CD4-positive, alpha-beta T cell (primary cell): Measurements from ENCODE around the gene FKTN. TPM values are rescaled to one million over a fixed set of nuclear protein-coding genes. Genes with fewer than 3 reads are reported as not detected.

Experiments used
- ATAC-seq: fragments of 200-7000 bp; cut with Tn5 transposase; one replicate; pipeline ENCODE4 v1.10.0; 2022; ENCODE audit warnings: mild to moderate bottlenecking; ENCODE audit not compliant: poor library complexity
- CTCF ChIA-PET: fragments of 350-600 bp; sonication (Branson Sonifier 250); formaldehyde crosslinking; loops from one replicate; lab custom pipeline; 2021; ENCODE audit warnings: antibody characterized with exemption, inconsistent platforms; lab: Charles Lee
- POLR2A ChIA-PET: fragments of 350-600 bp; sonication (Branson Sonifier 250); formaldehyde crosslinking; loops from one replicate; lab custom pipeline; 2021; ENCODE audit warnings: antibody characterized with exemption, inconsistent platforms; lab: Charles Lee
- DNase-seq, 14 experiments: peaks; one replicate each; pipeline ENCODE4 v3.0.0-alpha.2; 2013 to 2020; ENCODE audit warnings: mixed read lengths in 2 of 14
- H3K27ac ChIP-seq, 2 donors: one replicate each; pipeline versions ENCODE4 v1.5.1 to v1.7.0; 2013; ENCODE audit warnings: low read length in 2 of 2, low read depth in 1 of 2, mild to moderate bottlenecking in 1 of 2
- H3K27me3 ChIP-seq, 2 experiments: 1 replicate in 1 of 2; 2 replicates in 1 of 2; pipeline versions ENCODE4 v1.6.1 to v1.7.0; 2013; ENCODE audit warnings: low read length in 2 of 2, control low read depth in 1 of 2, mild to moderate bottlenecking in 1 of 2, moderate library complexity in 1 of 2; ENCODE audit not compliant: insufficient read depth in 2 of 2, control insufficient read depth in 1 of 2
- H3K36me3 ChIP-seq: one replicate; pipeline ENCODE4 v1.6.1; 2013; ENCODE audit warnings: low read length, control low read depth; ENCODE audit not compliant: insufficient read depth
- H3K4me1 ChIP-seq: one replicate; pipeline ENCODE4 v1.6.1; 2013; ENCODE audit warnings: low read length, control low read depth; ENCODE audit not compliant: insufficient read depth
- H3K4me3 ChIP-seq: one replicate; pipeline ENCODE4 v1.5.1; 2013; ENCODE audit warnings: mild to moderate bottlenecking, low read length, moderate library complexity
- H3K9me3 ChIP-seq, 2 experiments: 1 replicate in 1 of 2; 2 replicates in 1 of 2; pipeline versions ENCODE4 v1.6.1 to v1.7.0; 2013; ENCODE audit warnings: low read length in 2 of 2, mild to moderate bottlenecking in 2 of 2, control low read depth in 1 of 2, moderate library complexity in 1 of 2; ENCODE audit not compliant: control insufficient read depth in 1 of 2, insufficient read depth in 1 of 2
- H3K27ac Mint-ChIP-seq: one replicate; pipeline ENCODE4 v1.8.0; 2020; ENCODE audit warnings: mixed read lengths
- H3K27me3 Mint-ChIP-seq: one replicate; pipeline ENCODE4 v1.8.0; 2021; ENCODE audit warnings: mixed read lengths
- H3K36me3 Mint-ChIP-seq: one replicate; pipeline ENCODE4 v1.8.0; 2021; ENCODE audit warnings: low read depth, mixed read lengths
- H3K4me1 Mint-ChIP-seq: one replicate; pipeline ENCODE4 v1.8.0; 2021; ENCODE audit warnings: low read depth, mixed read lengths
- H3K4me3 Mint-ChIP-seq: one replicate; pipeline ENCODE4 v1.8.0; 2020; ENCODE audit warnings: mild to moderate bottlenecking, mixed read lengths
- H3K9me3 Mint-ChIP-seq: one replicate; pipeline ENCODE4 v1.8.0; 2020; ENCODE audit warnings: mixed read lengths
- intact Hi-C, 2 experiments: fragments of 100-400 bp; cut with DNase I in 1 of 2; cut with micrococcal nuclease in 1 of 2; formaldehyde crosslinking; loops; one replicate each; pipeline versions ENCODE4 v1.15.1 to v1.9.0; 2023 to 2025; cut with DNase I, micrococcal nuclease
- total RNA-seq, 174 experiments: library from RNA in 2 of 174; stranded (reverse) in 2 of 174; gene quantifications; one replicate each; pipeline ENCODE4 v1.2.3 and lab custom pipeline; 2021 to 2026
- TF ChIP-seq, protein P1 (sequence below): fragments of 200-600 bp; IDR thresholded peaks from one replicate; pipeline ENCODE4 v1.8.0; 2022; ENCODE audit warnings: antibody characterized with exemption, mild to moderate bottlenecking

The FKTN gene
- total RNA-seq, 2 experiments from 2014 or later: 5.7 to 5.8 TPM

GRCh38 chr9:105531530-105531929 lies 26.4 kb upstream of the FKTN start:
- DNase-seq (peak in 1 of 14 experiments; percentile 1), ATAC-seq (no peak)
- no peaks in the 10 kb centered on the region for H3K36me3 Mint-ChIP-seq
- TF ChIP-seq, protein P1, sequence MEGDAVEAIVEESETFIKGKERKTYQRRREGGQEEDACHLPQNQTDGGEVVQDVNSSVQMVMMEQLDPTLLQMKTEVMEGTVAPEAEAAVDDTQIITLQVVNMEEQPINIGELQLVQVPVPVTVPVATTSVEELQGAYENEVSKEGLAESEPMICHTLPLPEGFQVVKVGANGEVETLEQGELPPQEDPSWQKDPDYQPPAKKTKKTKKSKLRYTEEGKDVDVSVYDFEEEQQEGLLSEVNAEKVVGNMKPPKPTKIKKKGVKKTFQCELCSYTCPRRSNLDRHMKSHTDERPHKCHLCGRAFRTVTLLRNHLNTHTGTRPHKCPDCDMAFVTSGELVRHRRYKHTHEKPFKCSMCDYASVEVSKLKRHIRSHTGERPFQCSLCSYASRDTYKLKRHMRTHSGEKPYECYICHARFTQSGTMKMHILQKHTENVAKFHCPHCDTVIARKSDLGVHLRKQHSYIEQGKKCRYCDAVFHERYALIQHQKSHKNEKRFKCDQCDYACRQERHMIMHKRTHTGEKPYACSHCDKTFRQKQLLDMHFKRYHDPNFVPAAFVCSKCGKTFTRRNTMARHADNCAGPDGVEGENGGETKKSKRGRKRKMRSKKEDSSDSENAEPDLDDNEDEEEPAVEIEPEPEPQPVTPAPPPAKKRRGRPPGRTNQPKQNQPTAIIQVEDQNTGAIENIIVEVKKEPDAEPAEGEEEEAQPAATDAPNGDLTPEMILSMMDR: no peak
- H3K36me3 ChIP-seq: no peaks in the 10 kb centered on the region
- no peaks in the 10 kb centered on the region for H3K4me1 ChIP-seq
- no peaks in the 10 kb centered on the region for H3K27me3 ChIP-seq
- intact Hi-C loops: no loop called here
- ChIA-PET POLR2A (no interaction called here), CTCF (no interaction called here)
- H3K9me3 Mint-ChIP-seq: peaks cover 2% of the 10 kb centered on the region
- no peaks in the 10 kb centered on the region for H3K9me3 ChIP-seq
- no peak overlapping the region for H3K27ac ChIP-seq
- H3K27ac Mint-ChIP-seq: no peak overlapping the region
- H3K4me1 Mint-ChIP-seq: no peaks in the 10 kb centered on the region
- H3K4me3 Mint-ChIP-seq: no peak overlapping the region
- H3K4me3 ChIP-seq: no peak overlapping the region
- H3K27me3 Mint-ChIP-seq: no peaks in the 10 kb centered on the region

DNA sequence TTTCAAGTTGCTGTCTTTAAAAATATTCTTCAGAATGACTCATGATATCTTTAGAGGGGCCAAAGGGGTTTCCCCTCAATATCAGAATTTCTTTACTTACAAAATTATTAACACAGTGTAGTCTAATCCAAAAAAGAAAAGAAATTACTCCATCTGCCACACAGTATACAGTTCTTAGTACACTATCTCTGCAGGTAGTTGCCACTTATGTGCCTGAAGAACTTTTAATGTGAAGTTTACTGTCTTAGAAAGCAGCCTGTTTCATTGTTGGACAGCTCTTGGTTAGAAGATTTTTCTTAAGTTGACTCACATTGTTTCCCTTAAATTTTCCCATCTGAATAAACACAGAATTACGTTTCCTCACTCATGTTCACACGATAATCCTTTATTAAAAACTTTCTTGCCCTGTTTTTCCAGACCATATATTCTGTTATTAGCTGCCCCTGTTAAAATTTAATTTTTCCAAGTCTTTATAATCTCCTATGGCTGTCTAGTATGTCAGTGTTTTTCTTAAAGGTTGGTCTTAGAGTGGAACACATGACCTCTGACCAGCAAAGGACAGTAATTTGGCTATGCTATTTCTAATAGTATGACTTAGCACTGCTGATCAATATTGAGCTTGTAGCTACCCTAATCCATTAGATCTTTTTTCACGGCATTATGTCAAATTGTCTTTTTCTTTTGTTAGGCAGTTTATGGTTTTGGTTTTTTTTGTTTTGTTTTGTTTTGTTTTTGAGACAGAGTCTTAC lies 21.8 kb upstream of the FKTN start:
- ATAC-seq (no peak), DNase-seq (no peak)
- no peaks in the 10 kb centered on the region for H3K4me1 ChIP-seq
- H3K27ac ChIP-seq: no peak overlapping the region
- H3K36me3 ChIP-seq: no peaks in the 10 kb centered on the region
- no peaks in the 10 kb centered on the region for H3K4me1 Mint-ChIP-seq
- H3K36me3 Mint-ChIP-seq: no peaks in the 10 kb centered on the region
- H3K4me3 Mint-ChIP-seq: no peak overlapping the region
- no peak overlapping the region for H3K27ac Mint-ChIP-seq
- no peak overlapping the region for H3K4me3 ChIP-seq
- intact Hi-C loops: no loop called here
- no peaks in the 10 kb centered on the region for H3K27me3 ChIP-seq
- no peaks in the 10 kb centered on the region for H3K9me3 Mint-ChIP-seq
- ChIA-PET CTCF (no interaction called here), POLR2A (no interaction called here)
- TF ChIP-seq, protein P1: no peak
- H3K27me3 Mint-ChIP-seq: no peaks in the 10 kb centered on the region
- H3K9me3 ChIP-seq: no peaks in the 10 kb centered on the region

GRCh38 chr9:105539452-105539851 lies 18.5 kb upstream of the FKTN start:
- H3K9me3 Mint-ChIP-seq: no peaks in the 10 kb centered on the region
- no peaks in the 10 kb centered on the region for H3K27me3 Mint-ChIP-seq
- no peaks in the 10 kb centered on the region for H3K36me3 ChIP-seq
- no peak overlapping the region for H3K27ac Mint-ChIP-seq
- H3K4me3 Mint-ChIP-seq: no peak overlapping the region
- H3K4me1 Mint-ChIP-seq: no peaks in the 10 kb centered on the region
- H3K9me3 ChIP-seq: no peaks in the 10 kb centered on the region
- H3K36me3 Mint-ChIP-seq: no peaks in the 10 kb centered on the region
- TF ChIP-seq, protein P1: no peak
- intact Hi-C loops: no loop called here
- POLR2A ChIA-PET: no interaction called here
- no peaks in the 10 kb centered on the region for H3K4me1 ChIP-seq
- no peak overlapping the region for H3K4me3 ChIP-seq
- ATAC-seq (no peak), DNase-seq (no peak)
- no peaks in the 10 kb centered on the region for H3K27me3 ChIP-seq
- CTCF ChIA-PET: no interaction called here
- H3K27ac ChIP-seq: no peak overlapping the region
